ENCODE results near the gene BCORL1. TPM values are rescaled to one million over a fixed set of nuclear protein-coding genes. Genes with fewer than 3 reads are reported as not detected.

The BCORL1 gene
- total and polyA plus RNA-seq, 2 of the 4 experiments (the other 2 are of a cell fraction): 0.54 to 1.6 TPM

DNA sequence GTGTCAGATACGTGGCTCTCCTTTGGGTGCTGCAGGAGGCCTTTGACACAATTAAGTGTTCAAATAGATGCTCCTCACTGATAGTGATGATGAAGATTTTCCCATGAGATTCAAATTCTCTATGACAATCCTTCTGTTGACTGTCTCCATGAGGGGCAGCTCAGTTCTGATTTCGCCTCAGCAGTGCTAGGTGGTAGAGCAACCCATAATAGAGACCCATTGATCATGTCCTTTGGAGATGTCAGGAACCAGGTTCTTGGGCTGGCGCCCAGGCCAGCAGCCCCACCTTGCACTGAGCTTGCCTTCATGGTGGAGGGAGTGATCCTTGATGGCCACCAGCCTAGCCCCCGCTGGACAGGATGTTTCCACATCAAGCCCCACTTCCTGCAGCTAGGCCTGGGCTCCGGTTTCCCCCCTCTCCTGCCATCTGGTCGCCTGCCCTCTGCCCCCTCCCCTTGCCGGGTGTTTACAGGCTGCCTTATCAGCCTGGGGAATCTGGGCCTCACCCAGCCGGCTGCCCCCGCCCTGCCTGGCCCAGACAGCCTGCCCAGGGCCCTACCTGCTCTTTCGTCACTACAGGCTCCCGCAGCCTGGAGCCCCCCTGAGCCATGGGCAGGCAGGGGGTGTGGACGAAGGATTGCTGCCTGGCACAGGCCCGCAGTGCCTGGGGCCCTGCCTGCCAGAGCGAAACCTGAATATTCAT is 115.2 kb downstream of the BCORL1 start:
- no peak overlapping the region for H3K9ac ChIP-seq (ENCODE audit: low read depth, low read length)
- no peak overlapping the region for H2BK5ac ChIP-seq (ENCODE audit: low read depth, low read length, poor library complexity, severe bottlenecking)
- no peak overlapping the region for H3K4ac ChIP-seq (ENCODE audit: low read depth, low read length)
- H2BK15ac ChIP-seq (ENCODE audit: low read depth, low read length): no peak overlapping the region
- no peaks in the 10 kb centered on the region for H3K9me3 ChIP-seq (ENCODE audit: control insufficient read depth, insufficient read depth, low read length)
- H2BK20ac ChIP-seq (ENCODE audit: low read depth, low read length): no peak overlapping the region
- intact Hi-C loops (cut with micrococcal nuclease): no loop called here
- H4K20me1 ChIP-seq (ENCODE audit: insufficient read depth, low read length): peaks cover 22% of the 10 kb centered on the region
- DNase-seq (no peak), ATAC-seq (ENCODE audit: low read depth) (peak; percentile 21; the same call in 1 of the 2 replicates)
- H3K27me3 ChIP-seq (ENCODE audit: control insufficient read depth, insufficient read depth, low read length): no peaks in the 10 kb centered on the region; the same call in 1 of the 2 replicates
- 26% methylated on average over 3 of the region's 14 CpGs; no CpG with 5 or more reads in 1 of the 2 experiments for WGBS, 2 experiments (ENCODE audit: extremely low coverage in 2 of 2, insufficient read length in 1 of 2)
- no peak overlapping the region for H3K4me3 ChIP-seq (ENCODE audit: insufficient read depth, low read depth, low read length)
- no peak overlapping the region for H3K27ac ChIP-seq (ENCODE audit: insufficient read depth, low read length)
- H3K9me1 ChIP-seq (ENCODE audit: insufficient read depth, low read length): peaks cover 12% of the 10 kb centered on the region
- dilution Hi-C loops (cut with HindIII; ENCODE audit: low sequenced_read_pairs, unreplicated experiment): no loop called here
- no peaks in the 10 kb centered on the region for H3K36me3 ChIP-seq (ENCODE audit: control insufficient read depth, insufficient read depth, low read length)
- no peak overlapping the region for H2AK9ac ChIP-seq (replicated peaks; ENCODE audit: low read depth, low read length, poor library complexity)
- H4K5ac ChIP-seq (ENCODE audit: low read depth, low read length): no peak overlapping the region
- no peak overlapping the region for H3K14ac ChIP-seq (replicated peaks; ENCODE audit: low read depth, low read length)
- H3K23ac ChIP-seq (ENCODE audit: low read depth, low read length): no peak overlapping the region
- no peak overlapping the region for H4K8ac ChIP-seq (ENCODE audit: low read depth in 2 of 2, low read length in 2 of 2)
- no peak overlapping the region for H3K56ac ChIP-seq (ENCODE audit: extremely low read depth, insufficient read depth, low read length)
- in situ Hi-C loops (cut with MboI; ENCODE audit: low sequenced_read_pairs): no loop called here
- no peak overlapping the region for H2AK5ac ChIP-seq (ENCODE audit: low read depth, low read length)
- H4K91ac ChIP-seq (ENCODE audit: insufficient read depth, low read depth, low read length): no peak overlapping the region
- no TSS peak for BruUV-seq (replicated peaks)
- H3K18ac ChIP-seq (ENCODE audit: low read depth, low read length): no peak overlapping the region
- POLR2A ChIA-PET (ENCODE audit: unreplicated experiment): no interaction called here
- no peak overlapping the region for H2BK120ac ChIP-seq (ENCODE audit: low read depth, low read length)
- peaks cover 10% of the 10 kb centered on the region for H3K4me1 ChIP-seq (ENCODE audit: control insufficient read depth, insufficient read depth, low read length)
- TF ChIP-seq CTCF (conservative IDR thresholded peaks at IDR 0.05; ENCODE audit: low read depth, low read length): no peak
- no peak for TF ChIP-seq MXI1 (IDR thresholded peaks at IDR 0.05; ENCODE audit: borderline replicate concordance, low read depth, low read length)
- TF ChIP-seq CHD1 (IDR thresholded peaks at IDR 0.05; ENCODE audit: low read depth, low read length): no peak
- no peak for TF ChIP-seq RFX5 (IDR thresholded peaks at IDR 0.05; ENCODE audit: low read depth, low read length)
- TF ChIP-seq NFE2L2 (IDR thresholded peaks at IDR 0.05; ENCODE audit: low read depth, low read length): no peak
- TF ChIP-seq, protein P1, sequence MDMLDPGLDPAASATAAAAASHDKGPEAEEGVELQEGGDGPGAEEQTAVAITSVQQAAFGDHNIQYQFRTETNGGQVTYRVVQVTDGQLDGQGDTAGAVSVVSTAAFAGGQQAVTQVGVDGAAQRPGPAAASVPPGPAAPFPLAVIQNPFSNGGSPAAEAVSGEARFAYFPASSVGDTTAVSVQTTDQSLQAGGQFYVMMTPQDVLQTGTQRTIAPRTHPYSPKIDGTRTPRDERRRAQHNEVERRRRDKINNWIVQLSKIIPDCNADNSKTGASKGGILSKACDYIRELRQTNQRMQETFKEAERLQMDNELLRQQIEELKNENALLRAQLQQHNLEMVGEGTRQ (IDR thresholded peaks at IDR 0.05; ENCODE audit: low read depth, low read length): no peak
- TF ChIP-seq ELK1 (IDR thresholded peaks at IDR 0.05; ENCODE audit: borderline replicate concordance, low read depth, low read length): no peak
- H3K4me2 ChIP-seq (ENCODE audit: low read depth, low read length): no peak overlapping the region
- CTCF ChIA-PET: no interaction called here
- peaks cover 9 to 41% of the 10 kb centered on the region in 2 experiments for H3K79me1 ChIP-seq (ENCODE audit: low read depth in 1 of 2, low read length in 2 of 2)
- no peak overlapping the region for H2AFZ ChIP-seq (replicated peaks; ENCODE audit: low read length, poor library complexity)

Measured in IMR-90 (cell line).